Activated CD4-positive, alpha-beta memory T cell treated with anti-CD3 and anti-CD28 coated beads for 36 hours (primary cell): ENCODE measurements around the gene PALS1. TPM values are rescaled to one million over a fixed set of nuclear protein-coding genes. Genes with fewer than 3 reads are reported as not detected.

Source experiments
- CTCF ChIA-PET: fragments of 350-600 bp; sonication (Branson Sonifier 250); formaldehyde crosslinking; loops from one replicate; lab custom pipeline; 2021; ENCODE audit warnings: antibody characterized with exemption, inconsistent platforms; lab: Charles Lee
- POLR2A ChIA-PET: fragments of 350-600 bp; sonication (Branson Sonifier 250); formaldehyde crosslinking; loops from one replicate; lab custom pipeline; 2021; ENCODE audit warnings: antibody characterized with exemption; lab: Charles Lee
- DNase-seq: peaks from one replicate; pipeline ENCODE4 v3.0.0-alpha.2; 2020
- H3K27ac Mint-ChIP-seq: one replicate; pipeline ENCODE4 v1.8.0; 2021; ENCODE audit warnings: mixed read lengths
- H3K27me3 Mint-ChIP-seq: one replicate; pipeline ENCODE4 v1.8.0; 2021; ENCODE audit warnings: mixed read lengths
- H3K36me3 Mint-ChIP-seq: one replicate; pipeline ENCODE4 v1.8.0; 2021; ENCODE audit warnings: mixed read lengths
- H3K4me1 Mint-ChIP-seq: one replicate; pipeline ENCODE4 v1.8.0; 2021; ENCODE audit warnings: low read depth, mixed read lengths
- H3K4me3 Mint-ChIP-seq: one replicate; pipeline ENCODE4 v1.8.0; 2021; ENCODE audit warnings: mild to moderate bottlenecking, mixed read lengths
- H3K9me3 Mint-ChIP-seq: one replicate; pipeline ENCODE4 v1.8.0; 2021; ENCODE audit warnings: mixed read lengths
- intact Hi-C: fragments of 100-400 bp; cut with micrococcal nuclease; formaldehyde crosslinking; loops from one replicate; pipeline ENCODE4 v1.15.1; 2023
- total RNA-seq, 2 experiments: library from RNA; stranded (reverse); gene quantifications; one replicate each; pipeline ENCODE4 v1.2.3, GENCODE V29; 2021

Gene PALS1
- total RNA-seq, 2 experiments from 2014 or later, result 8.1 to 9.7 TPM

GRCh38 chr14:67285876-67286452, 44.7 kb downstream of the PALS1 start:
- DNase-seq, result no peak
- Mint-ChIP-seq H3K27ac (no peak overlapping the region), H3K4me3 (no peak overlapping the region), H3K9me3 (no peaks in the 10 kb centered on the region), H3K4me1 (no peaks in the 10 kb centered on the region), H3K36me3 (no peaks in the 10 kb centered on the region), H3K27me3 (no peaks in the 10 kb centered on the region)
- intact Hi-C loops, result loop anchor here (1.0 to 10.0 kb wide), 4 partner anchors 44 to 931 kb away; partner anchors contain the start of gene PALS1
- ChIA-PET CTCF (interaction anchor here (0.6 to 5.5 kb wide), 39 partner anchors 9 to 929 kb away, joined by 3 to 100 read pairs (median 4); partner anchors contain the start of genes ATP6V1D, EIF2S1 and PALS1), POLR2A (interaction anchor here (0.8 to 1.5 kb wide), 3 partner anchors 44 to 124 kb away, joined by 3 to 5 read pairs (median 3); no protein-coding TSS in a partner anchor)

Other genes starting within 250 kb of the PALS1 start
- gene GARIN2, start 52.0 kb upstream of the PALS1 start, total RNA-seq, result not detected
- 10 to 100 TPM; 28.3 to 31.7 TPM for gene ATP6V1D, start 118.4 kb downstream of the PALS1 start, total RNA-seq
- 100 to 1,000 TPM; 238 to 240 TPM for gene EIF2S1, start 118.9 kb downstream of the PALS1 start, total RNA-seq
- 1 to 10 TPM; 2.6 to 4.1 TPM for gene PLEK2, start 170.7 kb downstream of the PALS1 start, total RNA-seq
- gene TMEM229B, start 247.3 kb downstream of the PALS1 start, total RNA-seq, result 1 to 10 TPM in 1 of 2 experiments, under 1 TPM in 1; 0.93 to 1.1 TPM